ENCODE data around the gene POC1A.

Gene POC1A

GRCh38 chr3:52076896-52077780 is 77.1 kb downstream of the POC1A start:
- H4K8ac ChIP-seq (ENCODE audit: low read length) = peak overlapping the region; percentile 68
- peaks cover 7% of the 10 kb centered on the region for H3K4me1 ChIP-seq (ENCODE audit: control insufficient read depth, insufficient read depth, low read depth, low read length)
- no peak overlapping the region for H2BK15ac ChIP-seq (ENCODE audit: low read depth, poor library complexity, severe bottlenecking)
- H2AFZ ChIP-seq (ENCODE audit: low read depth, low read length) = no peak overlapping the region
- peak overlapping the region; percentile 21 for H4K91ac ChIP-seq (ENCODE audit: low read length)
- no peak overlapping the region for H2BK5ac ChIP-seq (ENCODE audit: low read depth, low read length, poor library complexity, severe bottlenecking)
- H3K79me1 ChIP-seq (replicated peaks; ENCODE audit: low read length, poor library complexity, severe bottlenecking) = no peaks in the 10 kb centered on the region
- H3K18ac ChIP-seq (ENCODE audit: low read depth in 1 of 2, low read length in 2 of 2) = no peak overlapping the region
- WGBS = 49% methylated on average over 14 of the region's 14 CpGs
- peak overlapping the region in 1 of 2 experiments; percentile 10 for H2BK12ac ChIP-seq (ENCODE audit: low read length in 2 of 2)
- no peak overlapping the region for H3K4me2 ChIP-seq (ENCODE audit: low read length, poor library complexity, severe bottlenecking)
- no peak overlapping the region for H3K4ac ChIP-seq (ENCODE audit: low read depth in 1 of 2, low read length in 2 of 2)
- DNase-seq = no peak
- H3K4me3 ChIP-seq (ENCODE audit: insufficient read depth in 1 of 2, low read depth in 1 of 2, low read length in 2 of 2) = no peak overlapping the region
- no peak overlapping the region for H3K23ac ChIP-seq (ENCODE audit: low read length in 2 of 2)
- no peak overlapping the region for H2BK120ac ChIP-seq (ENCODE audit: low read depth, low read length)
- peak overlapping the region; percentile 15 for H3K9ac ChIP-seq (ENCODE audit: low read length)
- H2AK5ac ChIP-seq (ENCODE audit: low read length, severe bottlenecking) = no peak overlapping the region
- no peak overlapping the region for H3K14ac ChIP-seq (ENCODE audit: low read length in 2 of 2)
- H3K27ac ChIP-seq (ENCODE audit: low read length, poor library complexity, severe bottlenecking) = no peak overlapping the region
- no peaks in the 10 kb centered on the region for H3K9me3 ChIP-seq (ENCODE audit: control insufficient read depth, low read length)
- no peaks in the 10 kb centered on the region for H3K27me3 ChIP-seq (ENCODE audit: control insufficient read depth in 1 of 2, insufficient read depth in 1 of 2, low read length in 2 of 2)
- H3K36me3 ChIP-seq (ENCODE audit: control insufficient read depth in 1 of 2, insufficient read depth in 2 of 2, low read depth in 1 of 2, low read length in 2 of 2) = peaks cover 0 to 17% of the 10 kb centered on the region in 2 experiments

- Histone ChIP-seq H3K27me3 (ENCODE audit: control insufficient read depth in 1 of 2, insufficient read depth in 1 of 2, low read length in 2 of 2) (no peaks in the 10 kb centered on the region), H3K4ac (ENCODE audit: low read depth in 1 of 2, low read length in 2 of 2) (no peak overlapping the region), H4K8ac (ENCODE audit: low read length) (no peak overlapping the region), H4K91ac (ENCODE audit: low read length) (no peak overlapping the region), H2BK12ac (ENCODE audit: low read length in 2 of 2) (no peak overlapping the region), H2BK120ac (ENCODE audit: low read depth, low read length) (no peak overlapping the region), H3K4me3 (ENCODE audit: insufficient read depth in 1 of 2, low read depth in 1 of 2, low read length in 2 of 2) (no peak overlapping the region), H2BK5ac (ENCODE audit: low read depth, low read length, poor library complexity, severe bottlenecking) (no peak overlapping the region), H3K4me1 (ENCODE audit: control insufficient read depth, insufficient read depth, low read depth, low read length) (peaks cover 18% of the 10 kb centered on the region), H3K18ac (ENCODE audit: low read depth in 1 of 2, low read length in 2 of 2) (no peak overlapping the region), H2AFZ (ENCODE audit: low read depth, low read length) (no peak overlapping the region), H3K14ac (ENCODE audit: low read length in 2 of 2) (no peak overlapping the region), H3K79me1 (replicated peaks; ENCODE audit: low read length, poor library complexity, severe bottlenecking) (no peaks in the 10 kb centered on the region), H3K27ac (ENCODE audit: low read length, poor library complexity, severe bottlenecking) (no peak overlapping the region), H3K23ac (ENCODE audit: low read length in 2 of 2) (no peak overlapping the region), H3K9me3 (ENCODE audit: control insufficient read depth, low read length) (no peaks in the 10 kb centered on the region), H2AK5ac (ENCODE audit: low read length, severe bottlenecking) (no peak overlapping the region), H2BK15ac (ENCODE audit: low read depth, poor library complexity, severe bottlenecking) (no peak overlapping the region), H3K36me3 (ENCODE audit: control insufficient read depth in 1 of 2, insufficient read depth in 2 of 2, low read depth in 1 of 2, low read length in 2 of 2) (peaks cover 0 to 12% of the 10 kb centered on the region in 2 experiments), H3K9ac (ENCODE audit: low read length) (no peak overlapping the region), H3K4me2 (ENCODE audit: low read length, poor library complexity, severe bottlenecking) (no peak overlapping the region)
- WGBS = 97% methylated on average over 7 of the region's 7 CpGs
- DNase-seq = no peak
These were observed 80.7 kb downstream of the POC1A start for GRCh38 chr3:52073490-52073889.

GRCh38 chr3:52072471-52072870 is 81.8 kb downstream of the POC1A start:
- no peak overlapping the region for H3K14ac ChIP-seq (ENCODE audit: low read length in 2 of 2)
- no peak overlapping the region for H2BK120ac ChIP-seq (ENCODE audit: low read depth, low read length)
- no peak overlapping the region for H3K18ac ChIP-seq (ENCODE audit: low read depth in 1 of 2, low read length in 2 of 2)
- no peaks in the 10 kb centered on the region for H3K79me1 ChIP-seq (replicated peaks; ENCODE audit: low read length, poor library complexity, severe bottlenecking)
- H3K4ac ChIP-seq (ENCODE audit: low read depth in 1 of 2, low read length in 2 of 2) = no peak overlapping the region
- 99% methylated on average over 8 of the region's 8 CpGs for WGBS
- no peak overlapping the region for H2BK5ac ChIP-seq (ENCODE audit: low read depth, low read length, poor library complexity, severe bottlenecking)
- no peak overlapping the region for H3K4me3 ChIP-seq (ENCODE audit: insufficient read depth in 1 of 2, low read depth in 1 of 2, low read length in 2 of 2)
- H4K8ac ChIP-seq (ENCODE audit: low read length) = no peak overlapping the region
- H3K4me1 ChIP-seq (ENCODE audit: control insufficient read depth, insufficient read depth, low read depth, low read length) = peaks cover 22% of the 10 kb centered on the region
- no peak overlapping the region for H2AK5ac ChIP-seq (ENCODE audit: low read length, severe bottlenecking)
- no peak overlapping the region for H2BK15ac ChIP-seq (ENCODE audit: low read depth, poor library complexity, severe bottlenecking)
- no peak overlapping the region for H2AFZ ChIP-seq (ENCODE audit: low read depth, low read length)
- DNase-seq = no peak
- H3K23ac ChIP-seq (ENCODE audit: low read length in 2 of 2) = no peak overlapping the region
- no peak overlapping the region for H3K4me2 ChIP-seq (ENCODE audit: low read length, poor library complexity, severe bottlenecking)
- H4K91ac ChIP-seq (ENCODE audit: low read length) = no peak overlapping the region
- H3K36me3 ChIP-seq (ENCODE audit: control insufficient read depth in 1 of 2, insufficient read depth in 2 of 2, low read depth in 1 of 2, low read length in 2 of 2) = peaks cover 0 to 12% of the 10 kb centered on the region in 2 experiments
- no peak overlapping the region for H3K9ac ChIP-seq (ENCODE audit: low read length)
- no peaks in the 10 kb centered on the region for H3K27me3 ChIP-seq (ENCODE audit: control insufficient read depth in 1 of 2, insufficient read depth in 1 of 2, low read length in 2 of 2)
- H3K27ac ChIP-seq (ENCODE audit: low read length, poor library complexity, severe bottlenecking) = no peak overlapping the region
- no peak overlapping the region for H2BK12ac ChIP-seq (ENCODE audit: low read length in 2 of 2)
- no peaks in the 10 kb centered on the region for H3K9me3 ChIP-seq (ENCODE audit: control insufficient read depth, low read length)

- H3K4ac ChIP-seq (ENCODE audit: low read depth in 1 of 2, low read length in 2 of 2) = no peak overlapping the region
- no peak overlapping the region for H2BK120ac ChIP-seq (ENCODE audit: low read depth, low read length)
- no peak for DNase-seq
- 94% methylated on average over 4 of the region's 5 CpGs for WGBS
- H3K9ac ChIP-seq (ENCODE audit: low read length) = no peak overlapping the region
- H2AK5ac ChIP-seq (ENCODE audit: low read length, severe bottlenecking) = no peak overlapping the region
- no peak overlapping the region for H2BK5ac ChIP-seq (ENCODE audit: low read depth, low read length, poor library complexity, severe bottlenecking)
- H3K4me2 ChIP-seq (ENCODE audit: low read length, poor library complexity, severe bottlenecking) = no peak overlapping the region
- H3K27me3 ChIP-seq (ENCODE audit: control insufficient read depth in 1 of 2, insufficient read depth in 1 of 2, low read length in 2 of 2) = no peaks in the 10 kb centered on the region
- H2BK15ac ChIP-seq (ENCODE audit: low read depth, poor library complexity, severe bottlenecking) = no peak overlapping the region
- H3K27ac ChIP-seq (ENCODE audit: low read length, poor library complexity, severe bottlenecking) = no peak overlapping the region
- no peak overlapping the region for H2BK12ac ChIP-seq (ENCODE audit: low read length in 2 of 2)
- H2AFZ ChIP-seq (ENCODE audit: low read depth, low read length) = no peak overlapping the region
- H3K4me1 ChIP-seq (ENCODE audit: control insufficient read depth, insufficient read depth, low read depth, low read length) = peaks cover 20% of the 10 kb centered on the region
- H3K9me3 ChIP-seq (ENCODE audit: control insufficient read depth, low read length) = no peaks in the 10 kb centered on the region
- peaks cover 0 to 12% of the 10 kb centered on the region in 2 experiments for H3K36me3 ChIP-seq (ENCODE audit: control insufficient read depth in 1 of 2, insufficient read depth in 2 of 2, low read depth in 1 of 2, low read length in 2 of 2)
- H3K14ac ChIP-seq (ENCODE audit: low read length in 2 of 2) = no peak overlapping the region
- H3K23ac ChIP-seq (ENCODE audit: low read length in 2 of 2) = no peak overlapping the region
- H3K18ac ChIP-seq (ENCODE audit: low read depth in 1 of 2, low read length in 2 of 2) = no peak overlapping the region
- H4K8ac ChIP-seq (ENCODE audit: low read length) = no peak overlapping the region
- H3K79me1 ChIP-seq (replicated peaks; ENCODE audit: low read length, poor library complexity, severe bottlenecking) = no peaks in the 10 kb centered on the region
- no peak overlapping the region for H4K91ac ChIP-seq (ENCODE audit: low read length)
- H3K4me3 ChIP-seq (ENCODE audit: insufficient read depth in 1 of 2, low read depth in 1 of 2, low read length in 2 of 2) = no peak overlapping the region
These were observed 82.2 kb downstream of the POC1A start for GRCh38 chr3:52072020-52072419.

Measured in mesenchymal stem cell (in vitro differentiated cells and primary cell).